DND-41 (cell line): ENCODE measurements around the gene NEFH.

Experiments used
- ATAC-seq: fragments of 200-7000 bp; cut with Tn5 transposase; 3 replicates; pipeline ENCODE4 v1.9.1; 2021; ENCODE audit warnings: low read depth; ENCODE audit not compliant: insufficient read depth
- DNase-seq: peaks from one replicate; pipeline ENCODE4 v3.0.0-alpha.2; 2020
- H2AFZ ChIP-seq: 2 replicates; pipeline ENCODE4 v1.6.0; 2012; ENCODE audit warnings: low read depth, low read length
- H3K27ac ChIP-seq: 2 replicates; pipeline ENCODE4 v1.5.1; 2012; ENCODE audit warnings: low read length, inconsistent platforms
- H3K27me3 ChIP-seq: fragments of 200-600 bp; sonication (generic); 2 replicates; pipeline ENCODE4 v1.6.0; 2012; ENCODE audit warnings: low read length, mild to moderate bottlenecking, inconsistent platforms; ENCODE audit not compliant: insufficient read depth, poor library complexity
- H3K36me3 ChIP-seq: 2 replicates; pipeline ENCODE4 v1.5.1; 2012; ENCODE audit warnings: low read length, inconsistent platforms; ENCODE audit not compliant: insufficient read depth
- H3K4me1 ChIP-seq: 2 replicates; pipeline ENCODE4 v1.5.1; 2012; ENCODE audit warnings: mild to moderate bottlenecking, low read length; ENCODE audit not compliant: insufficient read depth
- H3K4me2 ChIP-seq: 2 replicates; pipeline ENCODE4 v1.6.0; 2012; ENCODE audit warnings: mild to moderate bottlenecking, moderate library complexity, low read length, inconsistent platforms; ENCODE audit not compliant: insufficient read depth
- H3K4me3 ChIP-seq, 2 experiments: fragments of 200-600 bp in 1 of 2; shearing (Covaris generic) in 1 of 2; 2 replicates each; pipeline ENCODE4 v1.5.1; 2012 to 2016; ENCODE audit warnings: inconsistent platforms in 2 of 2, low read length in 2 of 2, mild to moderate bottlenecking in 2 of 2, low read depth in 1 of 2, moderate library complexity in 1 of 2
- H3K79me2 ChIP-seq: 2 replicates; pipeline ENCODE4 v1.6.0; 2012; ENCODE audit warnings: low read length, inconsistent platforms; ENCODE audit not compliant: insufficient read depth
- H3K9ac ChIP-seq: 2 replicates; pipeline ENCODE4 v1.6.0; 2012; ENCODE audit warnings: low read depth, mild to moderate bottlenecking, inconsistent platforms, low read length, moderate library complexity
- H3K9me3 ChIP-seq: 2 replicates; pipeline ENCODE4 v1.5.1; 2012; ENCODE audit warnings: low read length, moderate library complexity, mild to moderate bottlenecking, inconsistent platforms; ENCODE audit not compliant: insufficient read depth, severe bottlenecking
- H4K20me1 ChIP-seq: 2 replicates; pipeline ENCODE4 v1.6.0; 2012; ENCODE audit warnings: low read length; ENCODE audit not compliant: insufficient read depth
- CTCF ChIP-seq: IDR thresholded peaks from 2 replicates; pipeline ENCODE4 v1.5.1; 2012; ENCODE audit warnings: borderline replicate concordance, low read length, moderate library complexity, mild to moderate bottlenecking; ENCODE audit not compliant: poor library complexity, severe bottlenecking; ENCODE audit errors: extremely low read depth
- EZH2 ChIP-seq: IDR thresholded peaks from 3 replicates; pipeline ENCODE4 v1.6.1; 2012; ENCODE audit warnings: borderline replicate concordance, low read depth, mild to moderate bottlenecking, moderate library complexity, low read length, inconsistent platforms; ENCODE audit not compliant: severe bottlenecking

NEFH gene

GRCh38 chr22:29476116-29476515 is 3.9 kb upstream of the NEFH start:
- Histone ChIP-seq H3K4me3 (no peak overlapping the region), H3K79me2 (no peaks in the 10 kb centered on the region), H3K27ac (no peak overlapping the region), H3K36me3 (no peaks in the 10 kb centered on the region), H3K4me2 (no peak overlapping the region), H3K9me3 (no peaks in the 10 kb centered on the region), H4K20me1 (peaks cover 9% of the 10 kb centered on the region; the same call in 1 of the 2 replicates), H2AFZ (no peak overlapping the region), H3K9ac (no peak overlapping the region), H3K4me1 (peaks cover 12% of the 10 kb centered on the region; the same call in 1 of the 2 replicates), H3K27me3 (no peaks in the 10 kb centered on the region)
- TF ChIP-seq CTCF: no peak
- no peak for TF ChIP-seq EZH2
- DNase-seq (no peak), ATAC-seq (no peak)

- Histone ChIP-seq H3K4me2 (peak overlapping the region; percentile 46), H3K4me3 (no peak overlapping the region), H3K4me1 (peaks cover 12% of the 10 kb centered on the region; the same call in 1 of the 2 replicates), H3K79me2 (no peaks in the 10 kb centered on the region), H4K20me1 (peaks cover 13% of the 10 kb centered on the region), H2AFZ (no peak overlapping the region), H3K36me3 (no peaks in the 10 kb centered on the region), H3K27ac (no peak overlapping the region), H3K9ac (no peak overlapping the region), H3K27me3 (no peaks in the 10 kb centered on the region), H3K9me3 (no peaks in the 10 kb centered on the region)
- ATAC-seq (peak; percentile 31; the same call in 2 of the 3 replicates), DNase-seq (peak; percentile 23)
- TF ChIP-seq EZH2: no peak
- TF ChIP-seq CTCF: no peak
Observed at GRCh38 chr22:29477723-29478318, 2.2 kb upstream of the NEFH start.

DNA sequence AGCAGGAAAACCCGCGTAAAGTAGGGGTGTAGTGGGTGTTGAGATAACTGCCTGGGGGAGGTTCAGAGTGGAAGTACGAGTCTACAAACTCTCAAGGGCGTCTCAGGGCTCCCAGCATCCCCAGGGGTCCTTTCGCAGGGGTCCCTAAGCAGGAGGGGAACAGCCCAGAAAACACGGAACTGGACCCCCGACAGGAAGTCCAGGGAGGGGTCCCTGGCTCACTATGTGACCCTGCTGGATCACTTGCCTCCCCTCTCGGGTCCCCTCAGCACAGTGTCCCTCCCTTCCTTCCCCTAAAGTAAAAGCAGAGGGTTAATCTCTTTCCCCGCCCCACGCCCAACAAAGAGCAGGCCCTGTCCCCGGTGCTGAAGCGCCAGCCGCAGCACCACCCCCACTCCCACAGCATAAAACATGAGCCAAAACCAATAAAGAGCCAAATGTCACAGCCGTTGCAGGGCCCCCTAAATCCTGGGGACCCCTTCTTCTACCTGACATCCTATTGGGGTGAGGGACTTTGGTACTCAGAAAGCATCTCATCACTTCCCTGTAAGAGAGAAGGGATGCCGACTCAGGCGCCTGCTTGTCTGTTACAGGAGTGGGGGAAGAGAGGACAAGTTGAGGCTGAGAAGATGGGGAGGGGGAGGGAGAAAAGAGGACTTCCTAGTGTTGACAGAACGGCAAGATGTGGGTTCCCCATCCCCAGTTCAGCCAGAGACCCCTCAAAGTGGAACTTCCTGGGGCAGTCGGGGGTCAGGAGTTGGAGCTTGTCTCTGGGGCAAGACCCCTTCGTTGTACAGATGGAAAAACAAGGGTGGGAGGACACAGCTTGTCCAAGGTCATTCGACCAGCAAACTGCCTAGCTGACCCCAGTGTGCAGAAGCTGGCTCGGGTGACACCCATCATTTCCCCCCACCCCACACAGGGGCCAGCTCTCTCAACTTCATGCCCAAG is 1.4 kb upstream of the NEFH start:
- Histone ChIP-seq H3K27ac (no peak overlapping the region), H3K9ac (no peak overlapping the region), H3K79me2 (no peaks in the 10 kb centered on the region), H3K4me3 (no peak overlapping the region), H3K9me3 (no peaks in the 10 kb centered on the region), H3K27me3 (no peaks in the 10 kb centered on the region), H2AFZ (no peak overlapping the region), H3K4me1 (peaks cover 12% of the 10 kb centered on the region; the same call in 1 of the 2 replicates), H3K4me2 (peak overlapping the region; percentile 46), H4K20me1 (peaks cover 13% of the 10 kb centered on the region), H3K36me3 (no peaks in the 10 kb centered on the region)
- TF ChIP-seq CTCF (no peak), EZH2 (no peak)
- ATAC-seq: peak; percentile 99
- peak; percentile 77 for DNase-seq
